Activated gamma-delta T cell (primary cell): ENCODE results near the gene VENTX.

Experiments used
- DNase-seq: peaks from one replicate; lab custom pipeline; 2025; lab: John Stamatoyannopoulos, UW

The VENTX gene

DNA sequence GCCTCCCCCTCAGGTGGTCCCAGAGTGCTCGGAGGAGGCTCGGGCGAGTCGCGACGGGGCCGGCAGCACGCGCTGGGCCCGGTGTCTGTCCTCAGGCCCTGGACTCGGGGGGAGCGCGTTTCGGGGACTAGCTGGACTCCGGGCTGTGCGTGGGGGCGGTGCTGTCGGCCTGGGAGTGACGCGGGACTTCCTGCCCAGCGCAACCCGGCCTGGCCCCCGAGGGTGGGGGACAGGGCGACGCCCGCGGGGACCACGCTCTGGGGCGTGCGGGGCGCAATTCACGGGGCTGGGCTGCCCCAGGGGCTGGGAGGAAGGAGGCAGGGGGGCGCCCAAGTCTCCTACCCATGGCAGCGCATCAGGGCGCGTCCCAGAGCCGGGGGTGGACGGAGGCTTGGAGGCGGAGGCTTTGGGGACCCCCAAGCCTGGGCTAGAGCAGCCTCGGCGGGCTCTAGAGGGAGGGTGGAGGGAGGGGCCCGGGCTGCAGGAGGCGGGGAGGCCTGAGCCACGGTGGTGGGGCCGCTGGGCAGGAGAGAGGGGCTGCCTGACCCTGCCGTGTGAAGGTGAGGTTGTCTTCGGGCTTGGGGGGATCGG lies 2.3 kb upstream of the VENTX start:
- no peak for DNase-seq

DNA sequence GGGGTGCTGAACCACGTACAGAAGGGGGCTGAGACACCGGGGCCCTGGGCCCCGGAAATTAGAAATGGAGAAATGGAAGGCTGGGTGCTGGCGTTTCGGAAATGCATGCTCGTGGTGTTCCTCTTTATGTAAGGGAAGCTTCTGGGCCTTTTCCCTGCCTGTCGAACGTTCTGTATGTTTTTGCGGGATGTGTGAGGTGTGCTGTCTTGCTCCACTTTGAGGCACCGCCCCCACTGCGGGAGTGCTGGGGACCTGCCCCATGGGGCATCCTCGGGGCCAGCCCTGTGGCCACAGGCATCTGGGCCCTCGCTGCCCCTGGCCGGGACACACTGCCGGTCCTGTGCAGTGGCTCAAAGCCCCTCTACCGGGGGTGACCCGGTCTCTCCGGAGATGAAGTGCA lies 1.7 kb upstream of the VENTX start:
- no peak for DNase-seq

- DNase-seq: no peak
Observed at GRCh38 chr10:133236401-133237240, 1.0 kb upstream of the VENTX start.

GRCh38 chr10:133237241-133237587 lies 441 bp upstream of the VENTX start:
- DNase-seq: no peak

- DNase-seq: no peak
Observed at GRCh38 chr10:133238466-133238804, 780 bp downstream of the VENTX start.

GRCh38 chr10:133239990-133240389 lies 2.3 kb downstream of the VENTX start:
- no peak for DNase-seq

DNA sequence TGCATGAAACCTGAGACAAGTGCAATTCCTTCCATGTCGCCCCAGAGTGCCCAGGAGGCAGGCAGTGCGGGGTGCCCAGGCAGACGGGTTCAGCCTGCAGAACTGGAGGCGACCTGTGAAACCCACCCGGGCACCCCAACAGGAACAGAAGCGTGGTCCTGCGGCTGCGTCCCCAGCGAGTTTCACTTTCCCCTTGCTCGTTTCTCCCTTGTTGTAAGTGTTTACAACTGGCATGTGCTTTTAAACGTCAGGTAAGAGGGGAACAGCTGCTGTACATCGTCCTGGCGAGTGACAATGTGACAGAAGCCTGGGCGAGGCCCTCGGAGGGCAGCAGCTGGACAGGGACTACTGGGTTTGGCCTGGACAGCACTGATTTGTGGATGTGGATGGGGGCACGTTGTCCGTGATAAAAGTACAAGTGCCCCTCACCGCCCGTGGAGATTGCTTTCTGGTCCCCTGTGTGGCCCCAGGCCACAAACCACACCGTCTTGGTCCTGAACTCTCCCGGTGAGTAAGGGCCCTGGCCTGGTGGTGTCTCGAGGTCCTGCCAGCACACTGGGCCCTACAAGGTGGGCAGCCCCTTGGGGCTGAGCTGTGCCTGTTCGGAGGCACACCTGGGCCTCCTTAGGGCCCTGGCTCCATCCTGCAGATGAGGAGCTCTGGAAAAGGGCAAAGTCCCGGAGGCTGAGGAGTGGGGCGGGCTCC lies 4.0 kb downstream of the VENTX start:
- no peak for DNase-seq

DNA sequence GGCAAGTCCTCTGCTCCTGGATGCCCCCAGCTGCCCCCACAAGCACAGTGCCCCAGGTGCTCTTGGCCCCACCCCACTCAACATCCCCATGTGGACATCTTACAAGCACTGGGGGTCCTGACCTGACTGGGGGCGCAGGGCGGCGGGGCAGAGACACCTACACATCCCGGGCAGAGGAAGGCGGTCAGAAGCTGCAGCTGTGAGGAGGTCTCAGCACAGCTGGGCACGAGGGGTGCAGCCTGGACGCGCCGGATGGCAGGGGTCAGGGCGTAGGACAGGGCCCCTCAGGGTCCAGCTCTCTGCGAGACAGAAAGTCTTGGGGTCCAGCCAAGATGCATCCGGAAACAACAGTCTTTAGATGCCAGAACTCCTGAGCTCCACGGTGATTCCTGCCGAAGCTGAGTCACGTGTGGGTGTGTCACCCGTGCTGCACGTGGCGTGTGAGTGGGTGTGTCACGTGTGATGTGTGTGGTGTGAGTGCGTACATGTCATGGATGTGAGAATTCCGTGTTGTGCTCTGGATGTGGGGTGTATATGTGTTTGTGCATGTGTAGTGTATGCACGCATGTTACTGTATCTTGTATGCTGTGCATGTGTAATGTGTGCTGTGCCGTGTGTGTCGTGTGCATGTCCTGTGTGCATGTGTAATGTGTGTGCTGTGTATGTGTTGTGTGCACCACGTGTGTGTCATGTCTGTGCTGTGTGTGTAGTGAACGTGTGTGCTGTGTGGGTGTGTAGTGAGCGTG lies 5.1 kb downstream of the VENTX start:
- DNase-seq: no peak

- no peak for DNase-seq
Observed at GRCh38 chr10:133243593-133243992, 5.9 kb downstream of the VENTX start.

DNA sequence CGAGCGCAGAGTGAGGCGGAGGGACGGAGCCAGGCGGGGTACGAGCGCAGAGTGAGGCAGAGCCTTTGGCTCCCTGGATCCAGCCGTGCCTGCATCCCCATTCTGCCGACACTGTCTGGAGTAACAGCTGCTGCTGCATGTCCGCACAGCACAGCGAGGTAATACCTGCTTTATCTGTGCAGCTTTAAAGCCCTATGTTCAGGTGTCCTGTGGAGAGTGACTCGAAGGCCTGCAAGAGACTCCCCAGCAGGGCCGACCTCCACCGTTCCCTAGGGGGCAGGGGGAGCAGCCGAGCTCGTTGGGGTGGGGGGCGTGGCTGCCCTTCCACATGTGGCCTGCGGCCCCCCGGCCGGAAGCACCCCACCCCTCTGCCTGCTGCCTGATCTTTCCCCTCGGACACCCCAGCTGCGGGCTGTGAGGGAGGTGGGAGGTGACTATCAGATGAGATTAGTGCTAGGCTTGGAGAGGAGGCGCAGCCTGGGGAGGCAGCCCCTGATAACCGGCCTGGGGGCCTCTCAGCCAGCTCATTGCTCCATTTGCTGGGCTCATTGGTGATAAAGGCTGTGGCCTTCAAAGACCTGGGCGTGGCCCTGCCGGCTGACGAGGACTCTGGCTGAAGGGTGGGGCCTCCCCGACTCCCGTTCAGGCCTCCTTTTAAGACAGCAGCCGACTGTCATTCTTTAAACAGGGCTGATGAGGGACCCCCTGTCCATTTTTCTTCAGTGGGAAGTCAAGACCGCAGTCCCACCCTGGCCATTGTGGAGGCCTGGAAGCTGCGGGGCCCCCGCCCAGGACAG lies 8.0 kb downstream of the VENTX start:
- DNase-seq: no peak

- DNase-seq: no peak
Observed at GRCh38 chr10:133246236-133246626, 8.6 kb downstream of the VENTX start.

DNA sequence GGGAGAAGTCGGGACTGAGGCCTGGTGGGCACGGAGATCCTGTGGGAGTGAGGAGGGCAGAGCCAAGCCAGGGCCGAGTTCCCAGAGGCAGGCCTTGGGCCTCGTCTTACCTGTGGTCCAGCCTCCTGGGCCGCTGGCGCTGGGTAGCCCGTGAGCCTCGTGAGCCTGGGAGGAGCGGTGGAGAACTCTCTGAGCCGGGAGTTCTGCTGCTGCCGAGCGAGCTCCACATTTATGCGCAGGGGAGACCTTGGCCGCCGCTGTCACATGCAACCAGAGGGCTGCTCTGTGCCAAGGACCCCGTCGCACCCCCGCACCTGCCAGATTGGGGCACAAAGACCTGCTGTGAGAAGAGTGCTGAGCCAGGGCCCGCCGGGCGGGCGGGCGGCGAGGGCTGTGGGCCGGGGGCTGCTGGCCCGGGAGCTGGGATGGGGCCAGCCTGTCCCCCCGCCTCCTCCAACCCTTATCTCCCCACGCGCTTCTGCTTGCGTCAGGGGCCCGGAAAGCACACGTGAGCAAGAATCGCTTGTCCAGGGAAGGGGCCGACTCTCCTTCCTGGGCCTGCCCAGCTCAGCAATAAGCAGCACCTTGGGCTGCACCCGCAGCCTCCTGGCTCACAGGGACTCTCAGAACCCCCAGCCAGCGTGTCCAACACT lies 10.2 kb downstream of the VENTX start:
- no peak for DNase-seq

- DNase-seq: no peak
Observed at GRCh38 chr10:133248334-133248715, 10.7 kb downstream of the VENTX start.

DNA sequence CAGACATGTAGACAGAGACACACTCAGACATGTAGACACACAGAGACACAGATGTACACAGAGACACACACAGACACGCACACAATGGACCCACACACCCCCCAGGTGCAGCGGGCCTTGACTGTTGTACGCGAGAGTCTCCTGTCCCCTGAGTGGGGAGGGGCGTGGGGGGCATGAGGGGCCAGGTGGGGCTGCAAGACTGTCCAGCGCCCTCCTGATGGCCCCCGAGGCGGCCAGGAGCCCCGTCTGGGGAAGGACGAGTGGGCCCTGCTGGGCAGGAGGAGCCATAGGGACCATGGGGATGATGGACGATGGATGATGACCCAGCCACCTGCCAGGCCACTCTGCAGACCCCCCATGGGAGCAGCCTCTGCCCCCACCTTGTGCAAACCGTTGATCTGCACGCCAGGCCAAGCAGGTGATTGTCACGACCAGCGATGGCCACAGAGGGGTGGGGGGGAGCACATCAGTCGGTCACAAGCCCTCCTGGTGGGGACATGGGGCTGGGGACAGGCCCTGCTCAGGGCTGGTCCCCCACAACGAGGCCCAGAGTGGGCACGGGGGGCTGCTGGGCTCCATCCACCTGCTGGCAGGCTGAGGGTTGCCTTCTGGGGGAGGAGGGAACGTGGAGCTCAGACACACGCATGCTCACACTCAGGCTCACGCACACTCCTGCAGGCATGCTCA lies 11.6 kb downstream of the VENTX start:
- no peak for DNase-seq

DNA sequence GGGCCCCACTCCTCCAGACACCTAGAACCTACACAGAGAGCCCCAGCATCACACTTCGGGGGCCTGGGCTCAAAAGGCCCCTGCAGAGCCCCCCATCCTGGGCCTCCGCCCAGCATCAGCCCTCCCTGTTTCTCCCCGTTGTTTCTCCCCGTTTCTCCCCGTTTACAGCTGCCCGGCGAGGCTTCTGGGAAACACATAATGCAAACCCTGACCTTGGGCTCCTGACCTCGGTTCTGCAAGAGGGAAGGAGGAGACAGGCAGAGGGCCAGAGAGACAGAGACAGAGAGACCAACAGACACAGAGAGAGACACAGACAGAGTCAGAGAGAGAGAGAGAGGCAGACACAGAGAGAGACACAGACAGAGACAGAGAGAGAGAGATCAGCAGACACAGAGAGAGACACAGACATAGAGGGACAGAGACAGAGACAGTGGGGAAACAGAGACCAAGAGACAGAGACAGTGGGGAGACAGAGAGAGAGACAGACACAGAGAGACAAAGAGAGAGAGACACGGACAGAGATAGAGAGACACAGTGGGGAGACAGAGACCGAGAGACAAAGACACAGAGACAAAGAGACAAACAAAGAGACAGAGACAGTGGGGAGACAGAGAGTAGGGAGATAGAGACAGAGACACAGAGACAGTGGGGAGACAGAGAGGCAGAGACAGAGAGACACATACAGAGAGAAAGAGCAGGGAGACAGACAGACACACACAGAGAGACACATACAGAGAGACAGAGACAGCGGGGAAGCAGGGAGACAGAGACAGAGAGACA lies 12.5 kb downstream of the VENTX start:
- no peak for DNase-seq

GRCh38 chr10:133251388-133252222 lies 13.9 kb downstream of the VENTX start:
- no peak for DNase-seq

DNA sequence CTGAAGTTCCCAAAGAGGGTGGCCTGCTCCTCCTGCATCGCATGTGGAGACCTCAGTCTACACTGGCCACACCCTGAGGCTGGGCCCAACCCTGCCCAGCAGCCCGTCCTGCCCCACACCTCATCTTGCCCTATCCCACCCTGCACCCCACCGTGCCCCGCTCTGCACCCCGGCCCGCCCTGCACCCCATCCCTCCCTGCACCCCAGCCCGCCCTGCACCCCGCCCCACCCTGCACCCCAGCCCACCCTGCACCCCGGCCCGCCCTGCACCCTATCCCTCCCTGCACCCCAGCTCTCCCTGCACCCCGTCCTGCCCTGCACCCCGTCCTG lies 14.5 kb downstream of the VENTX start:
- DNase-seq: no peak

GRCh38 chr10:133253361-133253955 lies 15.8 kb downstream of the VENTX start:
- DNase-seq: no peak
